Left lung (tissue), 10 donors: Measurements from ENCODE around the gene ASIC4. TPM values are rescaled to one million over a fixed set of nuclear protein-coding genes. Genes with fewer than 3 reads are reported as not detected.

Experiments used
- ATAC-seq: fragments of 200-7000 bp; cut with Tn5 transposase; one replicate; pipeline ENCODE4 v1.9.1; 2020; ENCODE audit warnings: moderate library complexity
- DNase-seq, 4 donors: peaks; one replicate each; pipeline ENCODE4 v3.0.0-alpha.2; 2013 to 2020
- H3K27ac ChIP-seq, 2 donors: fragments of 200-600 bp; sonication (generic) in 1 of 2; one replicate each; pipeline versions ENCODE4 v1.5.0 to v1.8.0; 2020 to 2021
- H3K27me3 ChIP-seq, 2 donors: fragments of 200-600 bp; sonication (generic) in 1 of 2; one replicate each; pipeline versions ENCODE4 v1.5.0 to v1.8.0; 2020 to 2021
- H3K36me3 ChIP-seq, 2 donors: fragments of 200-600 bp; sonication (generic) in 1 of 2; one replicate each; pipeline versions ENCODE4 v1.5.0 to v1.8.0; 2020 to 2021
- H3K4me1 ChIP-seq, 2 donors: fragments of 200-600 bp; one replicate each; pipeline ENCODE4 v1.8.0; 2021
- H3K4me3 ChIP-seq, 2 donors: fragments of 200-600 bp; sonication (generic) in 1 of 2; one replicate each; pipeline versions ENCODE4 v1.5.0 to v1.8.0; 2020 to 2021; ENCODE audit warnings: mild to moderate bottlenecking in 1 of 2
- H3K9me3 ChIP-seq, 2 donors: fragments of 200-600 bp; sonication (generic) in 1 of 2; one replicate each; pipeline versions ENCODE4 v1.5.0 to v1.8.0; 2020 to 2021
- intact Hi-C, 2 donors: fragments of 100-400 bp; cut with DNase I; formaldehyde crosslinking; loops; one replicate each; pipeline versions ENCODE4 v1.11.2 to v1.14.2; 2022
- polyA plus RNA-seq, 6 donors: library from polyadenylated mRNA; unstranded; fragments of 120-200 nt; gene quantifications; one replicate each; pipeline ENCODE4 v1.2.1, GENCODE V29; 2013; ENCODE audit not compliant: insufficient read length in 6 of 6
- total RNA-seq, 2 donors: library from RNA; stranded (reverse); fragmentation: NEBNext Ultra II Directional; extraction: Animal tissue kit (Norgen Biotek cat#: 25700); gene quantifications; one replicate each; pipeline ENCODE4 v1.2.1, GENCODE V29; 2021
- TF ChIP-seq, protein P1 (sequence below), 2 donors: fragments of 200-600 bp; sonication (generic) in 1 of 2; IDR thresholded peaks; one replicate each; pipeline versions ENCODE4 v1.5.0 to v1.8.0; 2021; ENCODE audit warnings: antibody characterized with exemption in 2 of 2
- donor health status: DM: no; HTN: yes; CAD: no.
- donor health status: DM: no; HTN: no; CAD: no.

Gene ASIC4
- total and polyA plus RNA-seq, 8 donors, result 0.07 to 0.37 (median 0.20) TPM; not detected in 2

DNA sequence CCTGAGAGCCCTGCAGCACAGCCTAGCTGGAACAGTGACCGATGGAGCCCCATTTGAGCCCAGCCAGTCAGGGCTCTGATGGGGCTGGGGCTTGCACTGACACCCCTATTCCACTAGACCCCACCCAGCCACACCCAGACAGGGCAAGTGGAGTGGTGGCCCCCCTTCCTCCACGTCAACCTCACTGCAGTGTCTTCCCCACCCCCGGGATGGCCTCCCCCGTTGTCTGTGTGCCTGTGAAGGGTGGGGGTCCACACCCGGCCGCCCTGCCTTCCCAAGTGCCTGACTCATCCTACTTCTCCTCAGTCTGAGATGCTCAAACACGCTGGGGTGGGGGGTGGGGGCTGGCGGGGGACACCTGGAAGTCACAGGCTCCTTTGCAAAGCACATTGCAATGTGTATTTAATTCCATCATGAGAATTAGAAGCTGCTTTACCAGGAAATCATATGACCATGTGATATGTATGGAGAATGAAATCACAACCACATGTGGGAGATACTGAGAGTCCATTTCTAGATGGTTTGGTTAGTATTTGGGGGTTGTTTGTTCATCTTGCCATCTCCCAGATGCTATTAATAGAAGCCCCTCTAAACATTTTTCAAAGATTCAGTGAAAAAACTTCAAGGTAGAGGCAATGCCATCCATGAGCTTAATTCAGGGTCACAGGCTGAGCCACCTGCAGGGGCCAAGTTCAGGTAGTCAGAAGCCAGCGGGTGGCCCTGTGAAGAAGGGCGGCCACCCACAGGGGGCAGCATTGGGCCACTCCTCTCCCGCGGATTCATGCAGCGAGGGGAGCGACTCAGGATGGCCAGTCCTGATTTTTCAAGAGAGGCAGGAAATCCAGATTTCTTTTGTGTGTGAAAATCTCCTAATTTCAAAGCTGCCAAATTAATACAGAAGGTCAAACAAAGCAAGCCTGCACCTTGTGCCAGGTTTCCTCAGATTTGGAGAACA, 38.3 kb upstream of the ASIC4 start:
- ATAC-seq (peak; percentile 92), DNase-seq (peak; percentile 51 to 90 (median 67))
- TF ChIP-seq, protein P1, sequence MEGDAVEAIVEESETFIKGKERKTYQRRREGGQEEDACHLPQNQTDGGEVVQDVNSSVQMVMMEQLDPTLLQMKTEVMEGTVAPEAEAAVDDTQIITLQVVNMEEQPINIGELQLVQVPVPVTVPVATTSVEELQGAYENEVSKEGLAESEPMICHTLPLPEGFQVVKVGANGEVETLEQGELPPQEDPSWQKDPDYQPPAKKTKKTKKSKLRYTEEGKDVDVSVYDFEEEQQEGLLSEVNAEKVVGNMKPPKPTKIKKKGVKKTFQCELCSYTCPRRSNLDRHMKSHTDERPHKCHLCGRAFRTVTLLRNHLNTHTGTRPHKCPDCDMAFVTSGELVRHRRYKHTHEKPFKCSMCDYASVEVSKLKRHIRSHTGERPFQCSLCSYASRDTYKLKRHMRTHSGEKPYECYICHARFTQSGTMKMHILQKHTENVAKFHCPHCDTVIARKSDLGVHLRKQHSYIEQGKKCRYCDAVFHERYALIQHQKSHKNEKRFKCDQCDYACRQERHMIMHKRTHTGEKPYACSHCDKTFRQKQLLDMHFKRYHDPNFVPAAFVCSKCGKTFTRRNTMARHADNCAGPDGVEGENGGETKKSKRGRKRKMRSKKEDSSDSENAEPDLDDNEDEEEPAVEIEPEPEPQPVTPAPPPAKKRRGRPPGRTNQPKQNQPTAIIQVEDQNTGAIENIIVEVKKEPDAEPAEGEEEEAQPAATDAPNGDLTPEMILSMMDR (IDR thresholded peaks at IDR 0.05), result peak; percentile 84 to 86
- H3K27ac ChIP-seq, result no peak overlapping the region
- intact Hi-C loops, result loop anchor here in 1 of 2 donors (5.0 kb wide), 1 partner anchor 51 kb away; no protein-coding TSS in a partner anchor
- H3K4me1 ChIP-seq, result no peaks in the 10 kb centered on the region
- peaks cover 0 to 55% of the 10 kb centered on the region in 2 donors for H3K27me3 ChIP-seq
- no peaks in the 10 kb centered on the region for H3K36me3 ChIP-seq
- no peaks in the 10 kb centered on the region for H3K9me3 ChIP-seq
- H3K4me3 ChIP-seq, result no peak overlapping the region

DNA sequence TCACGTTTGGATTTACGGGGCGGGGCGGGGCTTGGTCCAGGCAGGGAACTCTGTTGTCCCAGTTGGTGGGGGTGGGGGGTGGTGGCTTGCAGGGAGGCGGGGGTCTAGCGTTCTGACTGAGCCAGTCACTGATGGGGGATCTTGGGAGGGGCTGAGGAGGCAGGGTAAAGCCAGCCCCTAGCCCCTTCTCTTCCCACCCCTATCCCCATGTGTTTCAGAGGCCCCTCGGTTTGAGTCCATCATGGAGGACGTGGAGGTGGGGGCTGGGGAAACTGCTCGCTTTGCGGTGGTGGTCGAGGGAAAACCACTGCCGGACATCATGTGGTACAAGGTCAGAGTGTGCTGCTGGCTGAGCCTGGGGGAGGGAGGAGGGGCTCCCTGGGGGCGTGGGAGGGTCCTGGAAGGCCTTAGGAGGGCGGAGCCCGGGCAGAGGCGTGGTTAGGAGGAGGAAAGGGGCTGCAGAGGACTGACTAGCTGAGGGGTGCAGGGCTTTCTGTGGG, 37.6 kb upstream of the ASIC4 start:
- no peaks in the 10 kb centered on the region for H3K36me3 ChIP-seq
- ATAC-seq (no peak), DNase-seq (peak in 2 of 4 donors; percentile 40 to 43)
- H3K27ac ChIP-seq, result no peak overlapping the region
- peaks cover 0 to 56% of the 10 kb centered on the region in 2 donors for H3K27me3 ChIP-seq
- no peak overlapping the region for H3K4me3 ChIP-seq
- intact Hi-C loops, result loop anchor here in 1 of 2 donors (5.0 kb wide), 1 partner anchor 51 kb away; no protein-coding TSS in a partner anchor
- TF ChIP-seq, protein P1 (IDR thresholded peaks at IDR 0.05), result no peak
- no peaks in the 10 kb centered on the region for H3K4me1 ChIP-seq
- H3K9me3 ChIP-seq, result no peaks in the 10 kb centered on the region

DNA sequence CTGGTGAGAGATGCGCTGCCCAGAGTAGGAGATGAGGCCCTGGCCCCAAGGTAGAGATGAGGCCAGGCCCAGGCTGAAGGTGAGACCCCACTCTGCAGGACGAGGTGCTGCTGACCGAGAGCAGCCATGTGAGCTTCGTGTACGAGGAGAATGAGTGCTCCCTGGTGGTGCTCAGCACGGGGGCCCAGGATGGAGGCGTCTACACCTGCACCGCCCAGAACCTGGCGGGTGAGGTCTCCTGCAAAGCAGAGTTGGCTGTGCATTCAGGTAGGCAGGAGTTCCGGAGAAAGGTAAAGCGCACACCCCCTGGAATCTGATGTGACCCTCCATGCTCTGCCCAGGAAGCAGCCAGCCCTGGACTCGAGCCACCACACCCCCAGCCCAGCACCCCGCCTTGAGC, 37.1 kb upstream of the ASIC4 start:
- TF ChIP-seq, protein P1 (IDR thresholded peaks at IDR 0.05), result no peak
- H3K27me3 ChIP-seq, result peaks cover 0 to 56% of the 10 kb centered on the region in 2 donors
- H3K9me3 ChIP-seq, result no peaks in the 10 kb centered on the region
- H3K36me3 ChIP-seq, result no peaks in the 10 kb centered on the region
- DNase-seq (peak in 1 of 4 donors; percentile 63), ATAC-seq (no peak)
- no peak overlapping the region for H3K4me3 ChIP-seq
- H3K4me1 ChIP-seq, result no peaks in the 10 kb centered on the region
- no peak overlapping the region for H3K27ac ChIP-seq
- intact Hi-C loops, result loop anchor here in 1 of 2 donors (5.0 kb wide), 1 partner anchor 50 kb away; no protein-coding TSS in a partner anchor

DNA sequence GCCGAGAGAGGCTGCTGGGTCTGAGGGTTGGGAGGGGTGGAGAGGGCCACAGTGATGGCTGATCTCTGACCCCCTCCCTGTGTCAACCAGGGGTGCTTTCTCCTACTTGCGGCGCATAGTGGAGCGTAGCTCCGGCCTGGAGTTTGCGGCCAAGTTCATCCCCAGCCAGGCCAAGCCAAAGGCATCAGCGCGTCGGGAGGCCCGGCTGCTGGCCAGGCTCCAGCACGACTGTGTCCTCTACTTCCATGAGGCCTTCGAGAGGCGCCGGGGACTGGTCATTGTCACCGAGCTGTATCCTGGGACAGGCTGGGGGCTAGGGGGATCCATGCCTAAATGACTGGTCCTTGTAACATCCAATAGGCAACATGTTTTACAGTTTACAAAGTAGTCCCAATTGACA, 36.5 kb upstream of the ASIC4 start:
- TF ChIP-seq, protein P1 (IDR thresholded peaks at IDR 0.05), result no peak
- H3K4me1 ChIP-seq, result no peaks in the 10 kb centered on the region
- no peak overlapping the region for H3K4me3 ChIP-seq
- intact Hi-C loops, result loop anchor here in 1 of 2 donors (5.0 kb wide), 1 partner anchor 49 kb away; no protein-coding TSS in a partner anchor
- H3K36me3 ChIP-seq, result no peaks in the 10 kb centered on the region
- peaks cover under 1 to 60% of the 10 kb centered on the region in 2 donors for H3K27me3 ChIP-seq
- ATAC-seq, result no peak
- peak in 2 of 4 donors; percentile 38 to 74 for DNase-seq
- no peaks in the 10 kb centered on the region for H3K9me3 ChIP-seq
- no peak overlapping the region for H3K27ac ChIP-seq

DNA sequence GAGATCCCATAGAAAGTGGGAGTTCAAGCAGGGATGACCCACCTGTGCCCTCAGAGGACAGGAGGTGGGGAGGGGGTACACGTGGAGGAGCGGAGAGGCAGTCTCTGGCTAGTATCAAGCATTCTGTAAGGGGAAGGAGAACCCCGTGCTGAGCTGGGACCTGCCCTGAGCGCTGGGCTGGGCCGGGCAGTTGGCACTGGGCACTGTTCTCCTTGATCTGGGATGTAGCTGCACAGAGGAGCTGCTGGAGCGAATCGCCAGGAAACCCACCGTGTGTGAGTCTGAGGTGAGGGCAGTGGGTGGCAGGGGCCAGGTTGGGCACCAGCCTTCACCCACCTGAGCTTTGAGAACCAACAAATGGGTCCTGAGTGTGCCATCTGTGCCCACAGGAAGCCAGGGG, 35.4 kb upstream of the ASIC4 start:
- intact Hi-C loops, result loop anchor here in 1 of 2 donors (5.0 kb wide), 1 partner anchor 48 kb away; no protein-coding TSS in a partner anchor
- Histone ChIP-seq H3K4me1 (peaks cover 0 to 4% of the 10 kb centered on the region in 2 donors), H3K27ac (no peak overlapping the region), H3K4me3 (no peak overlapping the region), H3K9me3 (no peaks in the 10 kb centered on the region), H3K27me3 (peaks cover 12 to 61% of the 10 kb centered on the region in 2 donors), H3K36me3 (no peaks in the 10 kb centered on the region)
- TF ChIP-seq, protein P1 (IDR thresholded peaks at IDR 0.05), result no peak
- no peak for ATAC-seq
- peak in 1 of 4 donors; percentile 66 for DNase-seq
